AML-193 (cell line): ENCODE measurements around the gene NISCH.

ENCODE experiments used
- DNase-seq, 2 experiments: peaks; one replicate each; lab custom pipeline; 2025; lab: John Stamatoyannopoulos, UW

NISCH gene

GRCh38 chr3:52455283-52456168, at the start of gene NISCH:
TSS of gene NISCH (plus strand) at chr3:52455604. CDS start at chr3:52455642, 38 bp downstream.
- DNase-seq = peak; percentile 84 to 89

- DNase-seq = no peak
These were observed 49.2 kb upstream of the NISCH start for GRCh38 chr3:52406231-52406661.

DNA sequence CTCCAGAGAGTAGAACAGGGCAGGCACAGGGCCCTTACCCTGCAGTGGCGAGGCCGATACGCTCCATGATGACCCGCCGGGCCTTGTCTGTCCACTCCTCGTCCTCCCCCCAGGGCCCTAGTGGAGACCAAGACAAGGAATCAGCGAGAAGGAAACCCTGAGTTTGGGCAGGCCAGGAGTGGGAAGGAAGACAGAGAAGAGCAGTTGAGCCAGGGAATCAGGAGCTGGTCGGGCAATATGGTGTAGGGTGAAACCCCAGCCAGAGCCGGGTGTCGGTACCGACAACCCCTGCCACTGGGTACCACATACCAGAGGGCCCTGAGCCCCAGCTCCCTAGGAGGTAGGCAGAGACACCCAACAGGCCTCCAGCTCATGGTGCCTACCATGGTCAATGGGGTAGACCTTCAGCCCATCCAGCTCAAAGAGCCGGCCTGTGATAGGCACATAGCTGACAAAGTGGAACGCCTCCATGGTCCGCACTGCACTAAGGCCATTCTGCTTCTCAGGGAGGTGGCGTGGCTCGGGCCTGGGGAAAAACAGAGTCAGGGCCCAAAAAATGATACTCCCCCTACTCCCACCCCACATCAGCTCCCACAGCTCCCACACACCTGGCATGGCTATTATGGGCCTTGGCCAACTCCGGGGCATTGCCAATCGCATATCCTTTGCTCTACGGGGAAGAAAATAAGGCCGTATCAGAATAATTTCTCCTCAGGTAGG, 48.5 kb upstream of the NISCH start:
- no peak for DNase-seq

- DNase-seq = no peak
These were observed 47.6 kb upstream of the NISCH start for GRCh38 chr3:52407779-52408178.

GRCh38 chr3:52408466-52408865, 46.9 kb upstream of the NISCH start:
- DNase-seq = no peak

DNA sequence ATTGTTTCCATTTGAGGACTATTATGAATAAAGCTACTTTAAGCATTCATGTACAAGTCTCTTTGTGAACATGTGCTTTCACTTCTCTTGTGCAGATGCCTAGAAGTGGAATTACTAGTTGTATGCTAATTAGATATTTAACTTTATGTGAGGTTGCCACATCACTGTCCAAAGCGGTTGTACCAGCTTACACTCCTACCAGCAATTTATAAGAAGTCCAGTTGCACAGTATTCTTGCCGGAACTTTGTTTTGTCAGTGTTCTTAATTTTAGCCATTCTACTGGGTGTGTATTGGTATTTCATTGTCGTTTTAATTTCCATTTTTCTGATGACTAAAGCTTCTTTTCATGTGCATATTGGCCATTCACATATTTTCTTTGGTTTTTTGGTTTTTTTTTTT, 39.6 kb upstream of the NISCH start:
- no peak for DNase-seq

DNA sequence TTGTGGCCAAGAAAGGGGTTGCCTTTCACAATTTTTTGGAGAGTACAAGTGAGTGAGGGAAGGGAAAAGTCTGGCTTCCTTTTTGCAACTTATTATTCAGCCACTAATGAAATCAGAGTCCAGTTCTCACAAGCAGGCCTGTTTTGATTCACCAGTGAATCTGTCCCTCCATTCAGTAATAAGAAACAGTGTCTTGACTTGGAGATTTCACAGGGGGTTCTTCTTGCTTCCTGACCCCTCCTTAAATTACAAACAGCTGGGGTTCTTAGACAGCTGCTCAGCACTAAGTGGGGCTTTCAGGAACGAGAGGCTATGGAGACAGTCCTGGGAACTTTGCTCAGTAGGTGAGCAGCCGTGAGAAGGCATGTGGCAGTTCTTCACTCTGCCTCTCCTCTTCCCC, 35.0 kb upstream of the NISCH start:
- DNase-seq = no peak

DNA sequence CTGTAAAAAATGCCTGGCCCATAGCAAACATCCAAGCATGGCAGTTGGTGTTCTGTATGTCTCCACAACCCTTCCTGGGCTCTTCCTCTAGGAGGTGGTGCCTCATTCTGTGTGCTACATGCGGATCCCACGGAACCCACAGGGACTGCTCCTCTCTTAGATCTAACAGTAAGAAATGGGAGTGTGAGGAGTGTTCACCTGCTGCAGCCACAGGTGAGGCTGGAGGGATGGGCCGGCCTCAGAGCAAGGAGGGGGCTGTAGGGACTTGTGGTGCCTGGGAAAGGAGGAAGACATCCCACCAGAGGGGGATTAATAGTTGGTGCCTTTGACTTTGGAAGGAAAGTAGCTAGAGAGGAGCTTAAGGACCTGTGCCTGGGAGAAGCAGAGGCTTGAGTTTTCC, 32.7 kb upstream of the NISCH start:
- DNase-seq = no peak

- no peak for DNase-seq
These were observed 32.2 kb upstream of the NISCH start for GRCh38 chr3:52423173-52423572.

- DNase-seq = peak; percentile 73 to 82
These were observed 27.0 kb upstream of the NISCH start for GRCh38 chr3:52428151-52429005.

- no peak for DNase-seq
These were observed 26.4 kb upstream of the NISCH start for GRCh38 chr3:52429031-52429430.

DNA sequence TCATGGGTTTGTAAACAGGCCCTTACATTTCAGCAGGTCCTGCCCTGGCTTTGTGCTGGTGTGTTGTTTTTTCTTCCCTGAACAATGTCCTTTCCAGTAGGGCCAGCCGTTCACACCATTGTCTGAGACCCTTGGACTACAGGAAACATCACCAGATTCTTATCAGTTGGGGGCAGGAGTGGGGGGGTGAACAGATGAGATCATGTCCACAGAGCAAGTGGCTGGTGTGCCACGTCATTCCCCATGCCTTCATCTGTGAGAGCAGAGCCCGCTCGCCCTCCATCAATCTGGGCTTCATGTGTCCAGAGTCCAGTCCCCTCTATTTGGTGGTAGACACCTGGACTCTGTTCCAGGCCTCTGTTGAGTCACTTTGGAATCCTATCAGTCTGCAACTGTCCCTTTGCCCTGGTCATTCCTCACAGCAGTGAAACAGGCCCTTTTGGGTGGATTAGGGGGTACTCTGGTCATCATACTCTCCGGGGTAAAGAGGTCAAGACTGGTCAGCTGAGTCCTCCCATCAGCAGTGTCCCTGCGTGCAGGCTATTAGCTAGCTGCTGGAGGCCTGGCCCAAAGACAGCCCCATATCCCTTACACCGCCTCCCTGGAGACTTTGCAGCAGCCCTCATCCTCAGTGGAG, 25.5 kb upstream of the NISCH start:
- DNase-seq = no peak

GRCh38 chr3:52430416-52430810, 25.0 kb upstream of the NISCH start:
- DNase-seq = no peak

GRCh38 chr3:52431459-52432223, 23.8 kb upstream of the NISCH start:
- DNase-seq = no peak

DNA sequence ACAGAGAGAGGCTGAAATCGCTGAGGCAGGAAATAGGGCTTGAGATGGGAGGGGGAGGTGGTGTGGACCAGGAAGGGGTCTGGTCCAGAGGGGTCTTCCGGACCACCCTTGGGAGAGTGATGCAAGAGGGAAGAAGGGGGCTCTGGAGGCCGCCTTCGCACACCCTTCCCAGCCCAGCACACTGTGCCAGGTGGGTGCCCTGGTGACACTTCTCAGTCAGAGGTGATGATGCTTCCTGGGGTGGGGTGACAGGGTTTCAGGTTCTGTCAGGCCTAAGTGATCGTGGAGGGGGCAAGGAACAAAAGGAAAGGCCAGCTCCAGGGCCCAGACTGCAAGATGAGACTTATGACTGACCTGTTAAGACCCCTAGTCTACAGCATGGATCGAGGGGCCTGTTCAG, 23.2 kb upstream of the NISCH start:
- no peak for DNase-seq

GRCh38 chr3:52432691-52433141, 22.7 kb upstream of the NISCH start:
- DNase-seq = peak; percentile 17 to 24

DNA sequence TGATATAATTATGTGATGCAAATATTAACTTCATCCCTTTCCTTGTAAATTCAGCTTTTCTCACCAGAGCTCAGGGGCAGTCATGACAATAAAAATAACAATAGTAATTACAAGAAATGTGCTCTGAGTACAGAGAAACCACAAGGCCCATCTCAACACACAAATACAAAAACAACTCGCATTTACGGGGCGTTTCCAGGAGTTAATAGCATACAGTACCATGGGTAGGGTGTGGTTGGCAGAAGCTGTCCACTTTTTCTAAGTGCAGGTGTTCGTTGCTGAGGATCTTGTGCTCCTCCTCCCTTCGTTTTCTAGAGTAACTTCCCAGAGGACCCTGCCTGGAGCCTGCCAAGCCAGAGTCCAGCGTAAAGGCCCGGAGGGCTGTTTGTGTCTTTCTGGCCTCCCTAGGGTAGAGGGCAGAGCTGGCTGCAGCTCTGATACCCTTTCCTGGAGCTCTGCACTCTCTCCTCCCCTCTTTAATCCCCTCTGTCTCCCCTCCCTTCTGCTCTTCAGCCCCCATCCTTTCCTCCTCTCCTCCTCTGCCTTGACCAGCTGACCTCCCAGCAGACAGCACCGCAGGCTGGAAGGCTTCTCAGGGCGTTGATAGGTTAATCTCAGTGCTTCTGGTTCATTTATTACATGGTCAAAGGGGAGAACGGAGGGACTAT, 21.9 kb upstream of the NISCH start:
- DNase-seq = no peak

GRCh38 chr3:52433996-52434479, 21.4 kb upstream of the NISCH start:
- DNase-seq = no peak

DNA sequence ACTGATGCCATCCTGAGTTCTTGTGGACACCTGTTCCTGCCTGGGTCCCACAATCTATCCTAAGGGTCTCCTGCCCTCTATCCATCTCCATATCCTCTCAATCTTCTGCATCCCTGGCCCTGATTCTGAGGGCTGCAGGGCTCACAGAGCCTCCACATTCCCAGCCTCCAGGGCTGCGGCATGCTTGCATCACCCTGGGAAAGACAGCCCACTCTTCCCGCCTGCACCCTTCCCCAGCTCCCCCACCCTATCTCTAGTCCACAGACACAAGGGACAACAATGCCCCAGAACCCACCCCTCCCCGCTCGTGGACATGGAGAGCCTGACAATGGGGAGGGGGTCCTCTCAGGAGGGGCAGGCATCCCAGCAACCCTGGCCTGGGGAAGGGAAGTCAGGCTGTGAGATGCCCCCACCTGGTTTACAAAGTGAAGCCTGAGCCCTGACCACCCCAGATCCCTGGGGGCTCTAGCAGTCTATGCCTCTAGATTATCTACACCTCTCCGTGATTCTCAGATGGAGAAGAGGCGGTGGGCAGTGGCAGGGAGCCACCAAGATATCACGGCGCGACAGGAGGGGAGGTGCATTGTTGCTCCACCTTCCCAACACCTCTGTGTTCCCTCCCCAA, 20.8 kb upstream of the NISCH start:
- no peak for DNase-seq
